Ishikawa (cell line): ENCODE data around the gene WDR18.

Experiments
- CEBPB ChIP-seq: IDR thresholded peaks from 2 replicates; pipeline ENCODE4 v1.6.1; 2012
- CREB1 ChIP-seq: IDR thresholded peaks from 2 replicates; pipeline ENCODE4 v1.6.1; 2012; ENCODE audit warnings: low read depth
- EGR1 ChIP-seq: IDR thresholded peaks from 2 replicates; pipeline ENCODE4 v1.6.1; 2012
- EP300 ChIP-seq: IDR thresholded peaks from 2 replicates; pipeline ENCODE4 v1.6.1; 2012; ENCODE audit warnings: borderline replicate concordance
- FOXM1 ChIP-seq: IDR thresholded peaks from 2 replicates; pipeline ENCODE4 v1.6.1; 2012; ENCODE audit warnings: low read depth, borderline replicate concordance
- MAX ChIP-seq: IDR thresholded peaks from 2 replicates; pipeline ENCODE4 v1.6.1; 2012
- NFIC ChIP-seq: IDR thresholded peaks from 2 replicates; pipeline ENCODE4 v1.6.1; 2012
- RAD21 ChIP-seq: IDR thresholded peaks from 2 replicates; pipeline ENCODE4 v1.6.1; 2012; ENCODE audit warnings: low read depth
- REST ChIP-seq: IDR thresholded peaks from 2 replicates; pipeline ENCODE4 v1.6.1; 2012; ENCODE audit warnings: low read depth, mild to moderate bottlenecking
- TAF1 ChIP-seq: IDR thresholded peaks from 2 replicates; pipeline ENCODE4 v1.6.1; 2012; ENCODE audit warnings: low read depth, mild to moderate bottlenecking
- TCF12 ChIP-seq: IDR thresholded peaks from 2 replicates; pipeline ENCODE4 v1.6.1; 2012; ENCODE audit warnings: low read depth
- TEAD4 ChIP-seq: IDR thresholded peaks from 2 replicates; pipeline ENCODE4 v1.6.1; 2012
- USF1 ChIP-seq: IDR thresholded peaks from 2 replicates; pipeline ENCODE4 v1.6.1; 2012
- YY1 ChIP-seq: IDR thresholded peaks from 2 replicates; pipeline ENCODE4 v1.6.1; 2012; ENCODE audit warnings: low read depth
- ZBTB7A ChIP-seq: IDR thresholded peaks from 2 replicates; pipeline ENCODE4 v1.6.1; 2012; ENCODE audit warnings: low read depth

Gene WDR18

GRCh38 chr19:986083-986482 is 1.9 kb downstream of the WDR18 start:
- TF ChIP-seq CEBPB (no peak), MAX (no peak), EP300 (no peak), TEAD4 (no peak), RAD21 (no peak), USF1 (no peak), ZBTB7A (no peak), TAF1 (no peak), FOXM1 (no peak), CREB1 (no peak), REST (no peak), EGR1 (no peak), NFIC (no peak), TCF12 (no peak)

- no peak for TF ChIP-seq REST
- no peak for TF ChIP-seq YY1
- no peak for TF ChIP-seq TEAD4
- no peak for TF ChIP-seq RAD21
- TF ChIP-seq CEBPB = no peak
- TF ChIP-seq USF1 = no peak
- TF ChIP-seq TAF1 = no peak
- TF ChIP-seq CREB1 = no peak
- TF ChIP-seq EP300 = peak; percentile 37; the same call in 1 of the 2 replicates
- TF ChIP-seq FOXM1 = no peak
- 0 out of 2 replicates have a peak, but pooled peaks have one; percentile 13 for TF ChIP-seq MAX
- TF ChIP-seq ZBTB7A = no peak
- no peak for TF ChIP-seq TCF12
- no peak for TF ChIP-seq NFIC
- peak; percentile 47; the same call in 1 of the 2 replicates for TF ChIP-seq EGR1
Observed at GRCh38 chr19:988081-988480, 3.9 kb downstream of the WDR18 start.

- TF ChIP-seq TEAD4 = no peak
- TF ChIP-seq TAF1 = no peak
- no peak for TF ChIP-seq EP300
- TF ChIP-seq EGR1 = no peak
- no peak for TF ChIP-seq CREB1
Observed at GRCh38 chr19:988510-988909, 4.4 kb downstream of the WDR18 start.

- TF ChIP-seq TAF1 = no peak
- 0 out of 2 replicates have a peak, but pooled peaks have one; percentile 14 for TF ChIP-seq MAX
- TF ChIP-seq TEAD4 = no peak
- TF ChIP-seq CEBPB = no peak
Observed at GRCh38 chr19:989381-990081, 5.4 kb downstream of the WDR18 start.

- peak; percentile 80 for TF ChIP-seq MAX
- TF ChIP-seq NFIC = peak; percentile 88
- no peak for TF ChIP-seq YY1
- peak; percentile 39; the same call in 1 of the 2 replicates for TF ChIP-seq FOXM1
- no peak for TF ChIP-seq RAD21
- peak; percentile 93 for TF ChIP-seq TEAD4
- TF ChIP-seq CEBPB = no peak
- TF ChIP-seq ZBTB7A = peak; percentile 96; the same call in 1 of the 2 replicates
- peak; percentile 10; the same call in 1 of the 2 replicates for TF ChIP-seq EGR1
- TF ChIP-seq TAF1 = peak; percentile 26; the same call in 1 of the 2 replicates
- peak; percentile 86 for TF ChIP-seq EP300
- peak; percentile 91 for TF ChIP-seq TCF12
- peak; percentile 41; the same call in 1 of the 2 replicates for TF ChIP-seq USF1
Observed at GRCh38 chr19:990119-990571, 6.0 kb downstream of the WDR18 start.
